BLaER1 (cell line): ENCODE measurements around the gene OTOS.

Experiments used
- H3K27ac ChIP-seq: shearing (Covaris generic); formaldehyde crosslinking; 2 replicates; pipeline ENCODE4 v1.8.1; 2022
- H3K27me3 ChIP-seq: shearing (Covaris generic); formaldehyde crosslinking; 2 replicates; pipeline ENCODE4 v1.8.1; 2022
- H3K36me3 ChIP-seq: shearing (Covaris generic); formaldehyde crosslinking; 2 replicates; pipeline ENCODE4 v1.8.1; 2022
- H3K4me1 ChIP-seq: shearing (Covaris generic); formaldehyde crosslinking; 2 replicates; pipeline ENCODE4 v1.8.1; 2022
- H3K4me2 ChIP-seq: shearing (Covaris generic); formaldehyde crosslinking; 2 replicates; pipeline ENCODE4 v1.8.1; 2022
- H3K4me3 ChIP-seq: shearing (Covaris generic); formaldehyde crosslinking; 2 replicates; pipeline ENCODE4 v1.8.1; 2022
- H3K9ac ChIP-seq: shearing (Covaris generic); formaldehyde crosslinking; 2 replicates; pipeline ENCODE4 v1.8.1; 2022
- H3K9me3 ChIP-seq: shearing (Covaris generic); formaldehyde crosslinking; 2 replicates; pipeline ENCODE4 v1.8.1; 2022
- H4K20me1 ChIP-seq: shearing (Covaris generic); formaldehyde crosslinking; 2 replicates; pipeline ENCODE4 v1.8.1; 2022
- Cebpa-rat ChIP-seq: shearing (Covaris generic); IDR thresholded peaks from 2 replicates; pipeline ENCODE4 v1.8.1; 2022

The OTOS gene

DNA sequence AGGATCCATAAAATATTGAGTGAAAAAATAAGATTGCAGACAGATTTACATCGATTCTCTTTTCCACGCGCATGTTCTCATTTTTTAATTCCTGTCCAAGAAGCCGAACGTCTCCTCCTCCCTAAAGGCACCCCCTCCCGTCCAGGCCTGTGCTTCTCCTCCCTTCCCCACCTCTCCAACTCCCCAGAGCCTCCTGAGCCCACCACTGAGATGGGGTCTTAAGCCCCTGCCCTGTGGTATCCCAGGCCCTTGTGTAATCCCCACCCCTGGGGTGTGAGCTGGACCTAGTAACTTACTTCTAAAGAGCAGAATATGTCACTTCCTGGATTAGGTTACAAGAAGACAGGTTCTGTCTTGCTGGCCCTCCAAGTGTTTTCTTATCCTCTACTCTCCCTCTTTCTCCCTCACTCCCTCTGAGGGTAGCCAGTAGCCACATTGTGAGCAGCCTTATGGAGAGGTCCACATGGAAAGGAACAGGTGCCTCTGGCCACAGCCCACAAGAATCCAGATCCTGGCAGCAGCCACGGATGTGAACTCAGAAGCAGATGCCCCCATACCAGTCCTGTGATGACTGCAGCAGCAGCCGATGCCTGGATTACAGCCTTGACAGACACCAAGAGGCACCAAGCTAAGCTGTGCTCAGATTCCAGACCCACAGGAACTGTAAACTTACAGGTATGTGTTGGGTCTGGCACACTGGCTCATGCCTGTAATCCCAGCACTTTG, 39.6 kb upstream of the OTOS start:
- no peaks in the 10 kb centered on the region for H3K36me3 ChIP-seq
- no peak for TF ChIP-seq Cebpa-rat
- H3K4me2 ChIP-seq, result no peak overlapping the region
- peaks cover 5% of the 10 kb centered on the region; the same call in 1 of the 2 replicates for H3K4me1 ChIP-seq
- no peaks in the 10 kb centered on the region for H3K9me3 ChIP-seq
- H3K9ac ChIP-seq, result no peak overlapping the region
- no peaks in the 10 kb centered on the region for H3K27me3 ChIP-seq
- H4K20me1 ChIP-seq, result no peaks in the 10 kb centered on the region
- no peak overlapping the region for H3K27ac ChIP-seq
- H3K4me3 ChIP-seq, result no peak overlapping the region

GRCh38 chr2:240179186-240179815, 38.8 kb upstream of the OTOS start:
- Histone ChIP-seq H3K27ac (no peak overlapping the region), H4K20me1 (no peaks in the 10 kb centered on the region), H3K4me2 (no peak overlapping the region), H3K36me3 (no peaks in the 10 kb centered on the region), H3K9me3 (no peaks in the 10 kb centered on the region), H3K4me1 (peaks cover 5% of the 10 kb centered on the region; the same call in 1 of the 2 replicates), H3K27me3 (no peaks in the 10 kb centered on the region), H3K9ac (no peak overlapping the region), H3K4me3 (no peak overlapping the region)
- no peak for TF ChIP-seq Cebpa-rat

DNA sequence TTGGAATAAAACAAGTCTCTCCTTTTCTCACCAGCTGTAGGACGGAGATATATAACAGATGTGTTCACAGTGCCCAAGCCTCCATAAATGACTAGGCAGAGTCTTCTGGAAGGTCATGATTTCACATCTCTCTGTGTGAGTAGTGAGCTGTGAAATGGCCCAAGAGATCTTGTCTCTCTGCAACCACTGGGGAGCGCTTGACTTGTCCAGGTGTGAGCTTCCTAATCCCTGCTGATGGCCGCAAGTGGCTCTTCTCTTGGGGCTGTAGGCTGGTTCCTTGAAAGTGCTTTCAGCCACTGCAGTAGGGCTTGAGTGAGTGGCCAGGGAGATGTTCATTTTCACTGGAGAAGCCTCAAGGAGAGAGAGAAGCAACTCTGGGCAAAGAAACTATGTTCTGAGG, 38.1 kb upstream of the OTOS start:
- H3K9ac ChIP-seq, result no peak overlapping the region
- H3K4me2 ChIP-seq, result no peak overlapping the region
- H3K27me3 ChIP-seq, result no peaks in the 10 kb centered on the region
- TF ChIP-seq Cebpa-rat, result no peak
- H3K27ac ChIP-seq, result no peak overlapping the region
- H3K36me3 ChIP-seq, result no peaks in the 10 kb centered on the region
- no peak overlapping the region for H3K4me3 ChIP-seq
- H3K9me3 ChIP-seq, result no peaks in the 10 kb centered on the region
- peaks cover 5% of the 10 kb centered on the region; the same call in 1 of the 2 replicates for H3K4me1 ChIP-seq
- H4K20me1 ChIP-seq, result no peaks in the 10 kb centered on the region

- H3K9ac ChIP-seq, result no peak overlapping the region
These were observed 34.0 kb upstream of the OTOS start for GRCh38 chr2:240174496-240174895.

DNA sequence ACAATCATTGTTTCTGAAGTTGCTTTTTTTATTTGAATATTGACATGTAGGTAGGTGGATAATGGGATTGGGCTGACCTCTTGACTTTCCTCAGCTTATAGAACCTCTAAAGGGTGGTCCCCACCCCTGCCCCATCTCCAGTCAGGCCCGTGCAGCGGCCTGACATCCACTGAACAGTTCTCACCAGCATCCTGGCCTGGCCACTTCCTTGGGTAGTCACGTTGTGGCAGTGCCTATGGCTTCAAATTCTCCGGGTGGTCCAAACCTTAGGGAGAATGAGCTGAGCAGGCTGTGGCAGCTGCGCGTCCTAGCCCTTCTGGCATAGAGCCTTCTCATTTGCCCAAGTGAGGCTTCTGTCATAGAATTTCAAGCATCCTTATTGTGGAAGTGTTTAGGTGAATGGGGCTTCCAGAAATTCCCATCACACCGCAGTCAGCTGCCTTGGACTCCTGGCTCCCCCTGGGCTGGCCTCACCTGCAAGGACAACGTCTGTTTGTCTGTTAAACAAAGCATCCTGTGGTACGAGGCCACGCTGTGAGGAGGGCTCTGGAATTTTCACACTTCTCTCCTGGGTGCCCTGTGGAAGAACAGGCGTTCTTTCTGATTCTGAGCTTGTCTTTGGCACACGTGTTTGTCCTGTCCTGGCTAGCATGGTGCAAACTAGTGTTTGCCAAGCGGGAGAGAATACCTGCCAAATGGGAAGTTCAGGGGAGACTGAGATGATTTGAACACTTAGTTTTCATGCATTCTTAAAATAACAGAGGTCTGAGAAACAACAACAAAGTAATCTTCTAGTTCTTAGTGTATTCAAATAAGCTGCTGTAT, 31.8 kb upstream of the OTOS start:
- no peak for TF ChIP-seq Cebpa-rat
- no peak overlapping the region for H3K4me2 ChIP-seq
- no peaks in the 10 kb centered on the region for H3K27me3 ChIP-seq
- H3K36me3 ChIP-seq, result no peaks in the 10 kb centered on the region
- H3K9me3 ChIP-seq, result peaks cover 15% of the 10 kb centered on the region
- no peaks in the 10 kb centered on the region for H3K4me1 ChIP-seq
- H3K27ac ChIP-seq, result no peak overlapping the region
- no peak overlapping the region for H3K4me3 ChIP-seq
- H3K9ac ChIP-seq, result no peak overlapping the region
- H4K20me1 ChIP-seq, result no peaks in the 10 kb centered on the region

More at GRCh38 chr2:240174496-240174895, 34.0 kb upstream of the OTOS start:
- no peaks in the 10 kb centered on the region for H3K4me1 ChIP-seq
- H3K4me3 ChIP-seq, result no peak overlapping the region
- H3K36me3 ChIP-seq, result no peaks in the 10 kb centered on the region
- no peak for TF ChIP-seq Cebpa-rat
- peaks cover 15% of the 10 kb centered on the region for H3K9me3 ChIP-seq
- no peak overlapping the region for H3K4me2 ChIP-seq
- H4K20me1 ChIP-seq, result no peaks in the 10 kb centered on the region
- H3K27me3 ChIP-seq, result no peaks in the 10 kb centered on the region
- no peak overlapping the region for H3K27ac ChIP-seq

DNA sequence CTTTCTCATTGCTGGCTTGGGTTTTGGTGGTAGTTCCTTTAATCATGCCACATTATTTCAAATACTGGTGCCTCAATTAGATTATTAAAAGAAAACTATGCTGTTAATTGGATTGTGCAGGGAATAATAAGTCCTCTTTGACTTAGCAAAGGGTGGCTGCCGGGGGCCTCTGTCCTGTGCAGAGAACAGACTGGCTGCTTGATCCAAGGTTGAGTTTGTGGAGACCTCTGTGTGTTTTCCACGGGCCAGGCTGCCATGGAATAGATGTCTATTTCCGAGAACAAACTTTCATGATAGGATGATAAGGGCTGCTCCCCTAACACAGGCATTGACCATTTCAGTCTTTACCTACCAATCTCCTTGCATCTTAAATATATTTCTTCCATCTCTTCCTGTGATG, 30.4 kb upstream of the OTOS start:
- Histone ChIP-seq H4K20me1 (no peaks in the 10 kb centered on the region), H3K4me2 (no peak overlapping the region), H3K9ac (no peak overlapping the region), H3K4me1 (no peaks in the 10 kb centered on the region), H3K27ac (no peak overlapping the region), H3K36me3 (no peaks in the 10 kb centered on the region), H3K4me3 (no peak overlapping the region), H3K27me3 (no peaks in the 10 kb centered on the region), H3K9me3 (peaks cover 15% of the 10 kb centered on the region)
- no peak for TF ChIP-seq Cebpa-rat

DNA sequence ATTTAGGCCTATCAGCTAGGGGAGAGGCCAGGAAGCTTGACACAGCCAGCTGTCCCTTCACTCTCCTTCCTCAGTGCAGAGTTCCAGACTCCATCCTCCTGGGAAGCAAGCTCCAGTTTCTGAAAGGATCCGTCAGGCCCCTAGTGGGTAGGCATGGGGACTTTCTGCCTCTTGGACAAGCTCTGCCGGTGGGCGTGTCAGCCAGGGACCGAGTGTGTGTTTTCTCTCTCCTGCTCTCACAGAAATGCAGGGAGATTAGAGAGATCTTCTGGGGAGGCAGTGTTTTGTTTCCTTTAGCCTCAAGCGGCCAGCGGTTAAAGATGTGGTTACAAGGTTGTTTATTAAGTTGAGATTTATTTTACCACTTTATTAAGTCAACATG, 29.9 kb upstream of the OTOS start:
- no peak for TF ChIP-seq Cebpa-rat
- no peaks in the 10 kb centered on the region for H3K27me3 ChIP-seq
- no peaks in the 10 kb centered on the region for H3K36me3 ChIP-seq
- H3K27ac ChIP-seq, result no peak overlapping the region
- no peak overlapping the region for H3K4me3 ChIP-seq
- H3K9ac ChIP-seq, result no peak overlapping the region
- peaks cover 15% of the 10 kb centered on the region for H3K9me3 ChIP-seq
- H3K4me1 ChIP-seq, result no peaks in the 10 kb centered on the region
- no peak overlapping the region for H3K4me2 ChIP-seq
- no peaks in the 10 kb centered on the region for H4K20me1 ChIP-seq

GRCh38 chr2:240169486-240170353, 29.3 kb upstream of the OTOS start:
- Histone ChIP-seq H3K4me3 (no peak overlapping the region), H3K9me3 (peaks cover 15% of the 10 kb centered on the region), H3K4me1 (no peaks in the 10 kb centered on the region), H3K4me2 (no peak overlapping the region), H3K36me3 (no peaks in the 10 kb centered on the region), H3K27ac (no peak overlapping the region), H4K20me1 (no peaks in the 10 kb centered on the region), H3K9ac (no peak overlapping the region), H3K27me3 (no peaks in the 10 kb centered on the region)
- no peak for TF ChIP-seq Cebpa-rat
